ENCODE results near the gene DDI2.

The DDI2 gene

GRCh38 chr1:15702722-15703550, 85.7 kb downstream of the DDI2 start:
- DNase-seq (ENCODE audit: low spot score), result no peak

GRCh38 chr1:15703562-15703961, 86.3 kb downstream of the DDI2 start:
- no peak for DNase-seq (ENCODE audit: low spot score)

GRCh38 chr1:15704526-15705183, 87.4 kb downstream of the DDI2 start:
- no peak for DNase-seq (ENCODE audit: low spot score)

GRCh38 chr1:15705184-15705566, 87.9 kb downstream of the DDI2 start:
- DNase-seq (ENCODE audit: low spot score), result no peak

- DNase-seq (ENCODE audit: low spot score), result no peak
Observed at GRCh38 chr1:15706751-15707150, 89.5 kb downstream of the DDI2 start.

- no peak for DNase-seq (ENCODE audit: low spot score)
Observed at GRCh38 chr1:15707239-15707925, 90.1 kb downstream of the DDI2 start.

- no peak for DNase-seq (ENCODE audit: low spot score)
Observed at GRCh38 chr1:15708486-15709137, 91.4 kb downstream of the DDI2 start.

- no peak for DNase-seq (ENCODE audit: low spot score)
Observed at GRCh38 chr1:15709226-15709625, 92.0 kb downstream of the DDI2 start.

- DNase-seq (ENCODE audit: low spot score), result no peak
Observed at GRCh38 chr1:15712168-15712567, 94.9 kb downstream of the DDI2 start.

- no peak for DNase-seq (ENCODE audit: low spot score)
Observed at GRCh38 chr1:15714406-15715136, 97.3 kb downstream of the DDI2 start.

- DNase-seq (ENCODE audit: low spot score), result no peak
Observed at GRCh38 chr1:15717418-15718125, 100.3 kb downstream of the DDI2 start.

- DNase-seq (ENCODE audit: low spot score), result no peak
Observed at GRCh38 chr1:15718199-15718601, 100.9 kb downstream of the DDI2 start.
